Femur (tissue), 1 donor: Measurements from ENCODE around the gene CASKIN2.

Experiments
- DNase-seq: peaks from one replicate; pipeline ENCODE4 v3.0.0-alpha.2; 2017

CASKIN2 gene

GRCh38 chr17:75504347-75505151 lies 10.8 kb downstream of the CASKIN2 start:
- peak; percentile 46 for DNase-seq

GRCh38 chr17:75503976-75504346 lies 11.4 kb downstream of the CASKIN2 start:
- no peak for DNase-seq

GRCh38 chr17:75503337-75503950 lies 11.9 kb downstream of the CASKIN2 start:
- no peak for DNase-seq

- no peak for DNase-seq
These were observed 12.5 kb downstream of the CASKIN2 start for GRCh38 chr17:75502721-75503329.

DNA sequence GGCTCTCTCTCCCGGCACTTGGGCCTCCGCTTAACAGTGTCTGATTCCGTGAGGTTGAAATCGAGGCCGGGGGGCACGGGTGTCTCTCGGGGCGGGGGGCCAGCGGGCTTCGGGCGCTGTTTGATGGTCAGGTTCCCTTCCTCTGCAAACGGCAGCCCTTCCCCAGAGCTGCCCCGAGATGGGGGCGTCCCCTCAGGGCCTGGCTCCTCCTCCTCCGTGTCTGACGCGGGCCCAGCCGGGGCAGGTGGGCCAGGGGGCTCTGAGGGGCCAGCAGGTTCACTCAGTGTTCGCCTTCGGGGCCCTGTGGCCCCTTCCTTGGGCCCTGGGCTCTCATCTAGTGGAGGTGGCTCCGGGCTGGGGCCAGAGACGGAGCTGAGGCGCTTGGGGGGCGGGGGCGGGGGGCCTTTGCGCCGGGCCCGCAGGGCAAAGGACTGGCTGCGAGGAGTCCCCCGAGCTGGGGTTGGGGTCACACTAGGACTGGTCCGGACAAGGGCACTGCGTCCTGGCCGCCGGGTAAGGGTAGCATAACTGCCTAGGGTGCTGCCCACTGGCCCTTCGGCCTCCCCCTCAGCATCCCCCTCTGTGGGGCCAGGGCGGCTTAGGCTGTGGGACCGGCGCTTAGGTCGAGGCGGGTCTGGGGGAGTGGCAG lies 13.1 kb downstream of the CASKIN2 start:
- DNase-seq = no peak

DNA sequence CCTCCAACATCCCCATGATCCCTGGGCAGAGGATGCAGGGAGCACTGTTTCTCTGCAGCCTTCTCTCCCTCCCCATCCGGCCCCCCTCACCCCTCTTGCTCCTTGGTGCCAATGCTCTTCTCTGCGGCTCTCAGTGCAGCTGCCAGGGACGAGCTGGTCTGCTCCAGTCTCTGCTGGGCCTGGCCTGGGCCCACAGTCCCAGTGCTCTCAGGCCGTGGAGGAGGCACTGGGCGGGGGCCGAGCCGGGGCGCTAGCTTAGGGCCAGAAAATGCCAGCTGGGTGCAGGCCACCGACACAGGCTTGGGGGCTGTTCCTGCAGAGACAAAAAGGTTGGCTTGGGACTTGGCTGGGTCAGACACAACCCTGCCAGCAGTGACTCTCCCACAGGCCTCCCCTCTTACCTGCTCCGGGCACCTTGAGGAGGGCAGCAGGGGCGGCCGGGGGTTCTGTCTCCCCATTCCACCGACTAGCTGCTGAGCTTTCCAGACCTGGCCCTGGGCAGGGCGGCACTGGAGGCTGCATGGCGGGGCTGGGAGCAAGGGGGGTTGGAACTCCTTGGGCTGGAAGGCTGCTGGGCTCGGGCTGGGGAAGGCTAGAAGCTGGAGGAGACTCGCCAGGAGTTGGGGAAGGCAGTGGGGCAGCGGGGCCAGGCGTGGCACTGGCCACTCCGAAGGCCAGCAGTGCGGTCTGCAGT lies 13.8 kb downstream of the CASKIN2 start:
- DNase-seq = peak; percentile 60

- no peak for DNase-seq
These were observed 14.7 kb downstream of the CASKIN2 start for GRCh38 chr17:75500419-75501216.

- DNase-seq = peak; percentile 36
These were observed 15.9 kb downstream of the CASKIN2 start for GRCh38 chr17:75499313-75500022.

DNA sequence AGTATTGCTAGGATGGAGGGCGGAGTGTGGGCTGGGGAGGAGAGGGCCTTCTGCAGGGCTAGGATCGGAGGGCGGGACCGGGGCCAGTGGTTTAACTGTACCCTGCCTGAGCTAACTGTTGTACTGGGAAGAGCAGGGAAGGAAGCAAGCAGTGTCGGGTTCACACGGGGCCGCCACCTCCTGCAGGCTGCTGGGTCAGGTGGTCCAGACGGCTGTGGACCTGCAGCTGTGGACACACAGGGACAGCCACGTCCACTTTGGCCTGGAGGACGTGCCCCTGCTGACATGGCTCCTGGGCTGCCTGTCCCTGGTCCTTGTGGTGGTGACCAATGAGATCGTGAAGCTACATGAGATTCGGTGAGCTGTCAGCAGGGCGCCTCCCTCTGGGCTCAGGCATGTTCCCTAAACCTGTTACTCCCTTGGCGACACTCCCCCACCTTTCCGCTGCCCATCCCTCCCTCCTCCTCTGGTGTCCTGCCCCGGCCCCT lies 16.6 kb downstream of the CASKIN2 start:
- peak; percentile 37 for DNase-seq

GRCh38 chr17:75498039-75498725 lies 17.2 kb downstream of the CASKIN2 start:
- DNase-seq = peak; percentile 33

DNA sequence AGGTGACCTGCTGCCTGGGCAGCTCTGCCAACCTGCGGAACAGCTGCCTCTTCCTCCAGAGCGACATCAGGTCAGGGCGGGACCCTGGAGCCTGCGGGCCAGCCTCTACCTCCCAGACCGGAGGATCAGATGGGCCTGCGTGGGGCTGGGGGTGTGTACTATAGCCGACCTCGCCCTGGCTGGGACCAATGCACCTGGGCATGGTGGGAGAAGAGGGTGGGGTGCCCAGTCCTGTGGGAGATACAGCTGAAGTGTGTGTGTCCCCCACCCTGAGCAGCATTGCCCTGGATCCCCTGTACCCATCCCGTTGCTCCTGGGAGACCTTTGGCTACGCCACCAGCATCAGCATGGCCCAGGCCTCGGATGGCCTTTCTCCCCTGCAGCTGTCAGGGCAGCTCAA lies 19.3 kb downstream of the CASKIN2 start:
- DNase-seq = no peak

DNA sequence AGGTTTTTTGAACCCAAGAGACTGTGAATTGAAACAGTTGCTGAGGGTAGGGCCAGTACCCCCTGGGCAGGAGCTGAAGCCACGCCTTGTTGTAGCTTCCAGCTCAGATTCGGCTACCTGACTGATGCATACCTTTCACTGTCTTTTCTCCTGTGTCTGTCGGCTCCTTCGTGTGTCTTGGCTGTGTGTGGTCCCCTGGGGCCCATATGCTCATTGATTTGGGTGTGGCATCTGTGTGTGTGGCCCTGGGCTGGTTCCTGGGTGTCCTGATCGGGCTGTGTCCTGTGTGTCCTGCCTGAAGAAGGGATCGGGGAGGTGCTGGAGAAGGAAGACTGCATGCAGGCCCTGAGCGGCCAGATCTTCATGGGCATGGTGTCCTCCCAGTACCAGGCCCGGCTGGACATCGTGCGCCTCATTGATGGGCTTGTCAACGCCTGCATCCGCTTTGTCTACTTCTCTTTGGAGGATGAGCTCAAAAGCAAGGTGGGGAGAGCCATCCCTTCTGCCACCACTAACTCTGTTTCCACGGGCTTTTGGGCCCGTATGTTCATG lies 20.9 kb downstream of the CASKIN2 start:
- DNase-seq = no peak

GRCh38 chr17:75493476-75494129 lies 21.7 kb downstream of the CASKIN2 start:
- DNase-seq = no peak

GRCh38 chr17:75492555-75493168 lies 22.7 kb downstream of the CASKIN2 start:
- DNase-seq = no peak

DNA sequence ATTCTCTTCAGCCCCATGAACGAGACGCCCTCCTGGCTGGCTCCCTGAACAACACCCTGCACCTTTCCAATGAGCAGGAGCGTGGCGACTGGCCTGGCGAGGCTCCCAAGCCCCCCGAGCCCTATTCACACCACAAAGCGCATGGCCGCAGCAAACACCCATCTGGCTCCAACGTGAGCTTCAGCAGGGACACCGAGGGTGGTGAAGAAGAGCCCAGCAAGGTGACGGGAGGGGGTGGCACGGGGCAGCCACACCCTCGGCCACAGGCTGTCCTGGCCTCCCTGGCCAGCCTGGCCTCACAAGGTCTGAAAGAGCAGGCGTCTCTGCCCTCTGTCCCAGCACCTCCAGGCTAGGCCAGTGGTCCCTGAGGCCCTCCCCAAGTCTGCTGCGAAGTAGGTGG lies 23.7 kb downstream of the CASKIN2 start:
- DNase-seq = no peak

- no peak for DNase-seq
These were observed 24.2 kb downstream of the CASKIN2 start for GRCh38 chr17:75490953-75491649.

- DNase-seq = peak; percentile 61
These were observed 25.1 kb downstream of the CASKIN2 start for GRCh38 chr17:75490173-75490743.

GRCh38 chr17:75489511-75489955 lies 25.8 kb downstream of the CASKIN2 start:
- no peak for DNase-seq
